ENCODE data around the gene GAMT. TPM values are rescaled to one million over a fixed set of nuclear protein-coding genes. Genes with fewer than 3 reads are reported as not detected.

Gene GAMT
- 10 to 100 TPM; 33.8 to 72.0 (median 46.0) TPM for total RNA-seq

GRCh38 chr19:1401138-1401888 is at the start of gene GAMT:
Gene GAMT, minus strand, starts transcription at chr19:1401542. Its CDS starts 66 bp downstream, at chr19:1401476.
- peak within 1 kb of the TSS; percentile 15 for H3K4me3 ChIP-seq (ENCODE audit: low read depth, poor library complexity, severe bottlenecking)
- intact Hi-C loops (cut with DNase I; ENCODE audit: low total_unique reads), result no loop called here
- DNase-seq (ENCODE audit: low spot score in 2 of 2), result no peak
- TF ChIP-seq CTCF (IDR thresholded peaks at IDR 0.05), result no peak
- no peak for TF ChIP-seq POLR2A (IDR thresholded peaks at IDR 0.05)
- 2 to 4% methylated on average over 31 to 36 of the region's 87 CpGs for WGBS, 2 donors

- WGBS, 2 donors, result 8 to 12% methylated on average over 14 to 28 of the region's 74 CpGs
- no peak for TF ChIP-seq CTCF (IDR thresholded peaks at IDR 0.05)
- no peak for TF ChIP-seq POLR2A (IDR thresholded peaks at IDR 0.05)
- intact Hi-C loops (cut with DNase I; ENCODE audit: low total_unique reads), result loop anchor here (5.0 kb wide), 1 partner anchor 172 kb away; the partner anchor contains the start of gene FAM174C
- no peak within 1 kb of the TSS for H3K4me3 ChIP-seq (ENCODE audit: low read depth, poor library complexity, severe bottlenecking)
- DNase-seq (ENCODE audit: low spot score in 2 of 2), result no peak
Observed at GRCh38 chr19:1449467-1450442, 48.4 kb upstream of the GAMT start, which contains the start of gene APC2. Gene APC2, plus strand, starts transcription at chr19:1450121. Its CDS starts 2,881 bp downstream, at chr19:1453002.

- 81% methylated on average over 9 of the region's 9 CpGs for WGBS, 2 donors
- H3K4me3 ChIP-seq (ENCODE audit: low read depth, poor library complexity, severe bottlenecking), result no peak overlapping the region
- no peak for DNase-seq (ENCODE audit: low spot score in 2 of 2)
- TF ChIP-seq POLR2A (IDR thresholded peaks at IDR 0.05), result no peak
- TF ChIP-seq CTCF (IDR thresholded peaks at IDR 0.05), result no peak
- intact Hi-C loops (cut with DNase I; ENCODE audit: low total_unique reads), result loop anchor here (5.0 kb wide), 1 partner anchor 171 kb away; the partner anchor contains the start of gene FAM174C
Observed at GRCh38 chr19:1447944-1448343, 46.6 kb upstream of the GAMT start.

- intact Hi-C loops (cut with DNase I; ENCODE audit: low total_unique reads), result loop anchor here (5.0 kb wide), 1 partner anchor 170 kb away; the partner anchor contains the start of gene FAM174C
- TF ChIP-seq CTCF (IDR thresholded peaks at IDR 0.05) (no peak), POLR2A (IDR thresholded peaks at IDR 0.05) (no peak)
- no peak overlapping the region for H3K4me3 ChIP-seq (ENCODE audit: low read depth, poor library complexity, severe bottlenecking)
- 18 to 19% methylated on average over 4 of the region's 4 CpGs for WGBS, 2 donors
- DNase-seq (ENCODE audit: low spot score in 2 of 2), result no peak
Observed at GRCh38 chr19:1447504-1447903, 46.2 kb upstream of the GAMT start.

GRCh38 chr19:1446713-1447481 is 45.6 kb upstream of the GAMT start:
- H3K4me3 ChIP-seq (ENCODE audit: low read depth, poor library complexity, severe bottlenecking), result no peak overlapping the region
- TF ChIP-seq POLR2A (IDR thresholded peaks at IDR 0.05) (no peak), CTCF (IDR thresholded peaks at IDR 0.05) (no peak)
- intact Hi-C loops (cut with DNase I; ENCODE audit: low total_unique reads), result loop anchor here (5.0 kb wide), 1 partner anchor 170 kb away; the partner anchor contains the start of gene FAM174C
- WGBS, 2 donors, result 4 to 5% methylated on average over 22 to 59 of the region's 63 CpGs
- no peak for DNase-seq (ENCODE audit: low spot score in 2 of 2)
